Left lung (tissue), 10 donors: Measurements from ENCODE around the gene RALBP1. TPM values are rescaled to one million over a fixed set of nuclear protein-coding genes. Genes with fewer than 3 reads are reported as not detected.

ENCODE experiments used
- ATAC-seq: fragments of 200-7000 bp; cut with Tn5 transposase; one replicate; pipeline ENCODE4 v1.9.1; 2020; ENCODE audit warnings: moderate library complexity
- DNase-seq, 4 donors: peaks; one replicate each; pipeline ENCODE4 v3.0.0-alpha.2; 2013 to 2020
- H3K27ac ChIP-seq, 2 donors: fragments of 200-600 bp; sonication (generic) in 1 of 2; one replicate each; pipeline versions ENCODE4 v1.5.0 to v1.8.0; 2020 to 2021
- H3K27me3 ChIP-seq, 2 donors: fragments of 200-600 bp; sonication (generic) in 1 of 2; one replicate each; pipeline versions ENCODE4 v1.5.0 to v1.8.0; 2020 to 2021
- H3K36me3 ChIP-seq, 2 donors: fragments of 200-600 bp; sonication (generic) in 1 of 2; one replicate each; pipeline versions ENCODE4 v1.5.0 to v1.8.0; 2020 to 2021
- H3K4me1 ChIP-seq, 2 donors: fragments of 200-600 bp; one replicate each; pipeline ENCODE4 v1.8.0; 2021
- H3K4me3 ChIP-seq, 2 donors: fragments of 200-600 bp; sonication (generic) in 1 of 2; one replicate each; pipeline versions ENCODE4 v1.5.0 to v1.8.0; 2020 to 2021; ENCODE audit warnings: mild to moderate bottlenecking in 1 of 2
- H3K9me3 ChIP-seq, 2 donors: fragments of 200-600 bp; sonication (generic) in 1 of 2; one replicate each; pipeline versions ENCODE4 v1.5.0 to v1.8.0; 2020 to 2021
- intact Hi-C, 2 donors: fragments of 100-400 bp; cut with DNase I; formaldehyde crosslinking; loops; one replicate each; pipeline versions ENCODE4 v1.11.2 to v1.14.2; 2022
- polyA plus RNA-seq, 6 donors: library from polyadenylated mRNA; unstranded; fragments of 120-200 nt; gene quantifications; one replicate each; pipeline ENCODE4 v1.2.1, GENCODE V29; 2013; ENCODE audit not compliant: insufficient read length in 6 of 6
- total RNA-seq, 2 donors: library from RNA; stranded (reverse); fragmentation: NEBNext Ultra II Directional; extraction: Animal tissue kit (Norgen Biotek cat#: 25700); gene quantifications; one replicate each; pipeline ENCODE4 v1.2.1, GENCODE V29; 2021
- TF ChIP-seq, protein P1 (sequence below), 2 donors: fragments of 200-600 bp; sonication (generic) in 1 of 2; IDR thresholded peaks; one replicate each; pipeline versions ENCODE4 v1.5.0 to v1.8.0; 2021; ENCODE audit warnings: antibody characterized with exemption in 2 of 2
- donor health status: DM: no; HTN: yes; CAD: no.
- donor health status: DM: no; HTN: no; CAD: no.

Gene RALBP1
- total and polyA plus RNA-seq, 8 donors: 46.5 to 53.0 (median 49.9) TPM

DNA sequence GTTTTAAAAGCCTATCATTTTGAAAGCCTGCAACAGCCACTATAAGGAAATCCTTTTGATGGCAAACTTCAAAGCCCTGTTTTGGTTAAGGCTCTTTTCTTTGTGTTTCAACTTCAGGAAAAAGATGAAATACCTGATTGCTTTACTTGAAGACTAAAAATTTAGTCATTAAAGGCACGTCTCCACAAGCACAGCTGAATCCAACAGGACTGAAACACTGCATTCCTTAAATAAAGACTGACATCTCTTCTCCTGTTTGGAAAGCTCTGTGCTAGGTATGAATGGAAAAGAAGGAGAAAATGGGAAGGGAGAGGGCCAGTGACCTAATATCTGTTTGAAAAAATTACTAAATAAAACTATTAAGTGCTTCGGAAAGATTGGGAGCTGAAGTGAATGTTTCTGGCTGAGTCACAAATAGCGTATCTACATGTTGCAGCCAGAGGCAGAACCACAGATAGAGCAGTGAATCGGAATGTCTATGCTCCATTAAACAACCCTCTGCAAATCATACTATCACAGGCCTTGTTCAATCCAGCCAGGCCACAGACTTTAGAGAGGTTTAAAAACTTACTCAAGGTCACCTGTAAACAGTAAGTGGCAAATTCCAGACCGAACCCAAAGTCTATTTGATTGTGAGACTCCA lies 21.1 kb upstream of the RALBP1 start:
- intact Hi-C loops: no loop called here
- Histone ChIP-seq H3K27ac (no peak overlapping the region), H3K36me3 (no peaks in the 10 kb centered on the region), H3K4me3 (no peak overlapping the region), H3K27me3 (no peaks in the 10 kb centered on the region), H3K9me3 (peaks cover 0 to 18% of the 10 kb centered on the region in 2 donors), H3K4me1 (no peaks in the 10 kb centered on the region)
- no peak for DNase-seq
- ATAC-seq: no peak
- TF ChIP-seq, protein P1, sequence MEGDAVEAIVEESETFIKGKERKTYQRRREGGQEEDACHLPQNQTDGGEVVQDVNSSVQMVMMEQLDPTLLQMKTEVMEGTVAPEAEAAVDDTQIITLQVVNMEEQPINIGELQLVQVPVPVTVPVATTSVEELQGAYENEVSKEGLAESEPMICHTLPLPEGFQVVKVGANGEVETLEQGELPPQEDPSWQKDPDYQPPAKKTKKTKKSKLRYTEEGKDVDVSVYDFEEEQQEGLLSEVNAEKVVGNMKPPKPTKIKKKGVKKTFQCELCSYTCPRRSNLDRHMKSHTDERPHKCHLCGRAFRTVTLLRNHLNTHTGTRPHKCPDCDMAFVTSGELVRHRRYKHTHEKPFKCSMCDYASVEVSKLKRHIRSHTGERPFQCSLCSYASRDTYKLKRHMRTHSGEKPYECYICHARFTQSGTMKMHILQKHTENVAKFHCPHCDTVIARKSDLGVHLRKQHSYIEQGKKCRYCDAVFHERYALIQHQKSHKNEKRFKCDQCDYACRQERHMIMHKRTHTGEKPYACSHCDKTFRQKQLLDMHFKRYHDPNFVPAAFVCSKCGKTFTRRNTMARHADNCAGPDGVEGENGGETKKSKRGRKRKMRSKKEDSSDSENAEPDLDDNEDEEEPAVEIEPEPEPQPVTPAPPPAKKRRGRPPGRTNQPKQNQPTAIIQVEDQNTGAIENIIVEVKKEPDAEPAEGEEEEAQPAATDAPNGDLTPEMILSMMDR (IDR thresholded peaks at IDR 0.05): no peak

DNA sequence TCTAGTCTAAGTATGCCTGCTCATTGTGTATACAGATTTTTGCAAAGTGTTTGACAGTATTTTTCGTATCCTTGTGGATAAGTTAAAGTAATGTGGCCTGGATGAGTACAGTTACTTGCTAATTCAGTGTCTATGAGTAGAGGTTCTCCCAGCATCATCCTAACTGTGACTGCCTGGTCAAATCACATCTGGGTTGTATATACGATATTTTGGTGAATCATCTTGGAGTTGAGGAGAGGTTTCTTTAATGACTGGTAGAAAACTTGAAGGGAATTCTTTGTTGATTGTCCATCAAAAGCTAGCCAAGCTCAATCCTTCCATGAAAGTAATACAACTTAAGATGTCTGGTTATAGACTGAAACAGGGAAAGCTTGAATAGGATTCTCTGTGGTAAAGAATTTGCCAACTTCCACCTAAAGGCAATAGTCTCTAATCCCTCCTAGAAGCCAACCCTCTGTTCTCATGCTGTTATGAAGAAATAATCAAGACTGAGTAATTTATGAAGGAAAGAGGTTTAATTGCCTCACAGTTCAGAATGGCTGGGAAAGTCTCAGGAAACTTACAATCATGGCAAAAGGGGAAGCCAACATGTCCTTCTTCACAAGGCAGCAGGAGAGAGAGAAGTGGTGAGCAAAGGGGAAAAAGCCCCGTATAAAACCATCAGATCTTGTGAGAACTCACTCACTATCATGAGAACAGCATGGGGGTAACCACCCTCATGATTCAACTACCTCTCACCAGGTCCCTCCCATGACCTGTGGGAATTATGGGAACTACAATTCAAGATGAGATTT lies 19.4 kb upstream of the RALBP1 start:
- ATAC-seq (no peak), DNase-seq (no peak)
- H3K27me3 ChIP-seq: no peaks in the 10 kb centered on the region
- intact Hi-C loops: no loop called here
- peaks cover 0 to 18% of the 10 kb centered on the region in 2 donors for H3K9me3 ChIP-seq
- no peaks in the 10 kb centered on the region for H3K4me1 ChIP-seq
- H3K4me3 ChIP-seq: no peak overlapping the region
- TF ChIP-seq, protein P1 (IDR thresholded peaks at IDR 0.05): no peak
- no peaks in the 10 kb centered on the region for H3K36me3 ChIP-seq
- no peak overlapping the region for H3K27ac ChIP-seq

DNA sequence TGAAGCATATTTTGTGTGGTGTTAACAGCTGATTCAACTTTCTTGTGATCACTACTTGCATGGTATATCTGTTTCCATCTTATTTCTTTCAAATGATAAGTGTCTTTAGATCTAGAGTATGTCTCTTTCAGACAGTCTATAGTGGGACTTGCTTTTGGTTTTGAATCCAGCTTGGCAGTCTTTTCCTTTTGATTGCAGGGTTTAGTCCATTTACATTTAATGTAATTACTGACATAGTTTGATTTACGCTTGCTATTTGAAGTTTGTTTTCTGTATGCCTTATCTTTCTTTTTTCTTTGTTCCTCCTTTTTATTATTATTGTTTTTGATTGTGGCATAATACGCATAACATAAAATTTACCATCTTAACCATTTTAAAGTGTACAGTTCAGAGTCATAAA lies 9.2 kb upstream of the RALBP1 start:
- no peak overlapping the region for H3K4me3 ChIP-seq
- no peak overlapping the region for H3K27ac ChIP-seq
- H3K9me3 ChIP-seq: peaks cover 0 to 20% of the 10 kb centered on the region in 2 donors
- DNase-seq (no peak), ATAC-seq (no peak)
- no peaks in the 10 kb centered on the region for H3K4me1 ChIP-seq
- intact Hi-C loops: no loop called here
- TF ChIP-seq, protein P1 (IDR thresholded peaks at IDR 0.05): no peak
- H3K36me3 ChIP-seq: no peaks in the 10 kb centered on the region
- no peaks in the 10 kb centered on the region for H3K27me3 ChIP-seq

DNA sequence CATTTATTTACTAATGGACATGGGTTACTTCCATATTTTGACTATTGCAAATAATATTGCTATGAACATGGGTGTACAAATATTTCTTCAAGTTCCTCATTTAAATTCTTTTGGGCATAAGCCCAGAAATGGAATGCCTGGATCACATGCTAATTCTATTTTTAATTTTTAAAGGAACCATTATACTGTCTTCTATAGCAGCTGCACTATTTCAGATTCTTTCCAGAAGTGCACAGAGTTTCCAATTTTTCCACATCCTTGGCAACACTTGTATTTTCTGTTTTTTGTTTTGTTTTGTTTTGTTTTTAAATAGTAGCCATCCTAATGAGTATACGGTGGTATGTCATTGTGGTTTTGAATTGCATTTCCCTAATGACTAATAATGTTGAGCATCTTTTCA lies 8.5 kb upstream of the RALBP1 start:
- DNase-seq: no peak
- H3K27ac ChIP-seq: no peak overlapping the region
- TF ChIP-seq, protein P1 (IDR thresholded peaks at IDR 0.05): no peak
- no peak for ATAC-seq
- H3K27me3 ChIP-seq: no peaks in the 10 kb centered on the region
- H3K36me3 ChIP-seq: no peaks in the 10 kb centered on the region
- no peak overlapping the region for H3K4me3 ChIP-seq
- H3K4me1 ChIP-seq: no peaks in the 10 kb centered on the region
- intact Hi-C loops: no loop called here
- peaks cover 0 to 20% of the 10 kb centered on the region in 2 donors for H3K9me3 ChIP-seq

DNA sequence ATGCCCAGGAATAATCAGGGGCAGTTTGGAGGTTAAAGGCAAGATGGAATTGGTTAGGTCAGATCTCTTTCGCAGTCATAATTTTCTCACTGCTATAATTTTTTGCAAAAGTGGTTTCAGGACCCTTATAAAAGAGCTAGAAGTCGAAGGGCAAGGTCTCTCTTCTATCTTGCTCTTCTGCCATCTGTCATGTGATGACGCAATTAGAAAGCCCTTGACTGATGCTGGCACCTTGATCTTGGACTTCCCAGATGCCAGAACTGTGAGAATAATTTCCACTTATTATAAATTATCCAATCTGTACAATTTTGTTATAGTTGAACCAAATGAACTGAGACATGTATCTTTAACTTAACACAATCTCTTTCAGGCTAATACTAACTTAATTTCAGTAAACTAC lies 6.3 kb upstream of the RALBP1 start:
- TF ChIP-seq, protein P1 (IDR thresholded peaks at IDR 0.05): no peak
- intact Hi-C loops: no loop called here
- H3K9me3 ChIP-seq: peaks cover 0 to 20% of the 10 kb centered on the region in 2 donors
- DNase-seq: no peak
- H3K4me1 ChIP-seq: peaks cover 0 to 2% of the 10 kb centered on the region in 2 donors
- ATAC-seq: no peak
- H3K4me3 ChIP-seq: no peak overlapping the region
- H3K36me3 ChIP-seq: no peaks in the 10 kb centered on the region
- no peaks in the 10 kb centered on the region for H3K27me3 ChIP-seq
- H3K27ac ChIP-seq: no peak overlapping the region
